Measurements from ENCODE around the gene CAPG.

DNA sequence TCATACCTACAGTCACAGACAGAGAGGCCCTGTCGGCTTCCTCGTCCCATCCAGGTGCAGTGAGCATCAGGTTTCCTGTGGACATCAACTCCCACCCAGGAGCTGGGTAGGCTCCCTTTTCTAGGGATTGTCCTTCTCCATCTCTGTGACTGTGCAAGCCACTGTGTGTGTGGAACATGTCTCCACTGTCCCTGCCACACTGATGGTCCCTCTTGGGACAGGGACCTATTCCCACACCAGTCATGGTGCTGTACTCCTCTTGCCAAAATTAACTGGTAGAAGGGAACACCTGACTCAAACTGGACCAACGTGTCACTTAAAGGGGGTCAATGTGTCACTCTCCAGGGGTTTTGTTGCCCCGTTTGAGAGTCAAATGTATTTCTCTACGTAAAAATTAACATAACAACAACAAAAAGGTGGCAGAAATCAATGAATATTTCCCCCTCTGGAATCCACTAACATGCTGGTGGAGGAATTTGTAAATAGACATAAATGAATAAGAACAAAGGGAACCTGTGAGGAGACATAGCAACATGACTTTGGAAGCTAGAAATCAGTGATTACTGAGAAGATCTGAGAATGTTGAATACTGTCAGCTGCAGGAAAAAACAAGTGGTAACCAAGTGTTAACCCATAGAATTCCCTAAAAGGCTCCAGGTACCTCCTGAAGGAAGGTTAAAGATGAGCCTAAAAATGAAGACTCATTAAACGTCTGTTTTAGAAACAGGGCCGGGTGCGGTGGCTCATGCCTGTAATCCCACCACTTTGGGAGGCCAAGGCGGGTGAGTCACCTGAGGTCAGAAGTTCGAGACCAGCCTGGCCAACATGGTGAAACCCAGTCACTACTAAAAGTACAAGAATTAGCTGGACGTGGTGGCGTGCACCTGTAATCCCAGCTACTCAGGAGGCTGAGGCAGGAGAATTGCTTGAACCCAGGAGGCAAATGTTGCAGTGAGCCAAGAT is 48.7 kb upstream of the CAPG start:
- TF ChIP-seq, protein P1, sequence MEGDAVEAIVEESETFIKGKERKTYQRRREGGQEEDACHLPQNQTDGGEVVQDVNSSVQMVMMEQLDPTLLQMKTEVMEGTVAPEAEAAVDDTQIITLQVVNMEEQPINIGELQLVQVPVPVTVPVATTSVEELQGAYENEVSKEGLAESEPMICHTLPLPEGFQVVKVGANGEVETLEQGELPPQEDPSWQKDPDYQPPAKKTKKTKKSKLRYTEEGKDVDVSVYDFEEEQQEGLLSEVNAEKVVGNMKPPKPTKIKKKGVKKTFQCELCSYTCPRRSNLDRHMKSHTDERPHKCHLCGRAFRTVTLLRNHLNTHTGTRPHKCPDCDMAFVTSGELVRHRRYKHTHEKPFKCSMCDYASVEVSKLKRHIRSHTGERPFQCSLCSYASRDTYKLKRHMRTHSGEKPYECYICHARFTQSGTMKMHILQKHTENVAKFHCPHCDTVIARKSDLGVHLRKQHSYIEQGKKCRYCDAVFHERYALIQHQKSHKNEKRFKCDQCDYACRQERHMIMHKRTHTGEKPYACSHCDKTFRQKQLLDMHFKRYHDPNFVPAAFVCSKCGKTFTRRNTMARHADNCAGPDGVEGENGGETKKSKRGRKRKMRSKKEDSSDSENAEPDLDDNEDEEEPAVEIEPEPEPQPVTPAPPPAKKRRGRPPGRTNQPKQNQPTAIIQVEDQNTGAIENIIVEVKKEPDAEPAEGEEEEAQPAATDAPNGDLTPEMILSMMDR (conservative IDR thresholded peaks at IDR 0.05; ENCODE audit: low read length): no peak
- TF ChIP-seq EZH2phosphoT487 (IDR thresholded peaks at IDR 0.05; ENCODE audit: borderline replicate concordance, low read depth, low read length): no peak
